Measurements from ENCODE around the gene CEP126. TPM values are rescaled to one million over a fixed set of nuclear protein-coding genes. Genes with fewer than 3 reads are reported as not detected.
A peak's percentile ranks its signal among the peaks of the same experiment; 100 is the strongest.

The CEP126 gene
- total RNA-seq, 4 donors from 2014 or later: 0.45 to 3.8 (median 1.6) TPM

DNA sequence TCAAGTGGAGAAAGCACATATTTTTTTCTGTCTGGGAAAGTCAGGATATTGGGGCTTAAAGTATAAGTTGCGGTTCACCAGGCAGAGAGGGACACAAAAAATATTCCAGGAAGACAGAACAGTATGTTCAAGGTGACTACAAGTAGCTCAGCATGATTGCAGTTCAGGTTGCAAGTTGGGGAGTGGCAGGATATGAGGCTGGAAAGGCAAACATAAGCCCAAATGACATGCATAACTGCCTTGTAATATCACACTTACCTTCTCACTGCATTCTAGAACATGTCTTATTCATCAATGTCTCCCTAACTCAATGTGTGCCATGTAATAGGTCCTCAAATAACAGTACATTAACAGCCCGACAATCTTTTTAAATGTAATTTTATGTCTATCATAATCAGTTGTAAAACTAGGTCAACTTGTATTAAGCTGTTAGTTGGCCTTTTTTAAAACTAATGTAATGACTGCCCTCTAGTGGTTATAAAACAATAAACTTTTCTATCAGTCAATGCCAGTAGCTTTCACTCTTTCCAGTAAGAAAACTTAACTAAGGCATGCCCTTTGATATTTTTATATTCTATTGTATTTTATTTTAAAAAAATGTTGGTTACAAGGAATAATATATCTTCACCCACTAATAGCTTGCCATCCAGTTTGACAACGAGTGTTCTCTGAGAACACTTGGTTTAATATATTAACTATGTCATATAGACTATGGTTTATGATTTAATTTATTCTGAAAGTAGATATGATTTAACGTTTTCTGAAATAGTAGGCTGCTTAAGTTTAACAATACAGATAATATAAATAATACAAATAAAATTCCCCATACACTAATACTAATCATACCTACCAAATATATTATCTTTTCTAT is 93.0 kb downstream of the CEP126 start:
- intact Hi-C loops (cut with DNase I): no loop called here
- peaks cover 0 to 4% (median 0%) of the 10 kb centered on the region in 4 donors for H3K27me3 ChIP-seq
- H3K4me3 ChIP-seq: no peak overlapping the region
- TF ChIP-seq POLR2A (IDR thresholded peaks at IDR 0.05): no peak
- TF ChIP-seq, protein P1, sequence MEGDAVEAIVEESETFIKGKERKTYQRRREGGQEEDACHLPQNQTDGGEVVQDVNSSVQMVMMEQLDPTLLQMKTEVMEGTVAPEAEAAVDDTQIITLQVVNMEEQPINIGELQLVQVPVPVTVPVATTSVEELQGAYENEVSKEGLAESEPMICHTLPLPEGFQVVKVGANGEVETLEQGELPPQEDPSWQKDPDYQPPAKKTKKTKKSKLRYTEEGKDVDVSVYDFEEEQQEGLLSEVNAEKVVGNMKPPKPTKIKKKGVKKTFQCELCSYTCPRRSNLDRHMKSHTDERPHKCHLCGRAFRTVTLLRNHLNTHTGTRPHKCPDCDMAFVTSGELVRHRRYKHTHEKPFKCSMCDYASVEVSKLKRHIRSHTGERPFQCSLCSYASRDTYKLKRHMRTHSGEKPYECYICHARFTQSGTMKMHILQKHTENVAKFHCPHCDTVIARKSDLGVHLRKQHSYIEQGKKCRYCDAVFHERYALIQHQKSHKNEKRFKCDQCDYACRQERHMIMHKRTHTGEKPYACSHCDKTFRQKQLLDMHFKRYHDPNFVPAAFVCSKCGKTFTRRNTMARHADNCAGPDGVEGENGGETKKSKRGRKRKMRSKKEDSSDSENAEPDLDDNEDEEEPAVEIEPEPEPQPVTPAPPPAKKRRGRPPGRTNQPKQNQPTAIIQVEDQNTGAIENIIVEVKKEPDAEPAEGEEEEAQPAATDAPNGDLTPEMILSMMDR (IDR thresholded peaks at IDR 0.05): peak in 5 of 6 experiments; percentile 51 to 72 (median 58)
- peaks cover 0 to 28% (median 15%) of the 10 kb centered on the region in 3 donors for H3K4me1 ChIP-seq
- 22 to 24% methylated on average over 4 of the region's 4 CpGs for WGBS, 2 donors
- H3K9me3 ChIP-seq: no peaks in the 10 kb centered on the region
- no peaks in the 10 kb centered on the region for H3K36me3 ChIP-seq
- peak overlapping the region in 3 of 4 donors; percentile 31 to 42 (median 40) for H3K27ac ChIP-seq
- no peak for DNase-seq

DNA sequence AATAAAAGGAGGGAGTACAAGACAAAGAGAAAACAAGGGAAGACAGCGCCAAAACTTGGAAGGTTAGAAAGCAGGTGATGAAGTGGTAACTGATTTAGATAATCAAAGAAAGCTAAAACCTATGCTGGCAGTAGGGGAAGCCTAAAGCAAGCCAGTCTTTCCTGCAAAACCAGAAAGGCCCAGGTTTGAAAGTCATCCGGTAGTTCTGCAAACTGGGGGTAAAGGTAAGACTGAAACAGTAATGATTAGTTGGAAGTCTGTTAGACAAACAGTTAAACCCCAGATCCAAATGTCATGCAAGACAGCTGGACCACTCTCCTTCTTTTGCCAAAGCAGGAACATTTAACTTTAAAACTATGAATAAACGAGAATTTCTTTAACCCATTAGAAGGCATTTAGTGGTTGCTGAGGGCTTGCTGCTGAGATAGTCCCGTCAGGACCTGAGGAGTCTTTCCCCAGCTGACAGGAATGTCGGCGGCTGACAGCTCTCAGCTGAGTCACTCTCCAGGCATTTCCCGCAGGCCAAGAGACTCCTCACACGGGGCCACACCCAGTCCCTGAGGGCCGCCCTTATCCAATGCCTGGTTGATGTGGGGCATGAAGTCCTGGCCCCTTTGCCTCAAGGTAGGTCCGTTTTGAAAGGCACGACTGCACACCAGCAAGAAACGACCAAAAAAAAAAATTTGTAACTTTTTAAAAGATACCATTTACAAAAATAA is 96.1 kb downstream of the CEP126 start:
- 12 to 13% methylated on average over 9 to 12 of the region's 12 CpGs for WGBS, 2 donors
- intact Hi-C loops (cut with DNase I): loop anchor here (10.0 kb wide), 1 partner anchor 146 kb away; no protein-coding TSS in a partner anchor

DNA sequence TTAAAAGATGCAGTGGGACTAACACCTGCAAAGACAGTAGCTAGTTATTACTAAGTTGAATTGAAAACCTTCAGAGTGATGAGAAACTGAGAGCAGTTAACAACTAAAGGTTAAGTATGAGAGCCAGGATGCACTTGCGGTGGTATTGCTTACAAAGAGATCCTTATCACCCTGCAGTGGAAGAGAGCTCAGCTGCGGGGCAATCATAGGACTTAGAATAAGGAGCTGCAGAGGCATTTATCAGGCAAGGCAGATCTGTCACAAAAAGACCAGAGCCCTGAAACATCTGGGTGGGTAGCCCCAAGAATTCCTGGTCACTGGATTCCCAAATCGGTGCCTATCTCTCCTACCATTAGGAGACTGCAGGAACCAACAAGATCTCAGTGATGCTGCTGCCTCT is 98.1 kb downstream of the CEP126 start:
- H3K36me3 ChIP-seq: no peaks in the 10 kb centered on the region
- H3K4me3 ChIP-seq: no peak overlapping the region
- TF ChIP-seq, protein P1 (IDR thresholded peaks at IDR 0.05): no peak
- no peak for TF ChIP-seq POLR2A (IDR thresholded peaks at IDR 0.05)
- peaks cover 0 to 4% (median 0%) of the 10 kb centered on the region in 4 donors for H3K27me3 ChIP-seq
- H3K9me3 ChIP-seq: no peaks in the 10 kb centered on the region
- no peak overlapping the region for H3K27ac ChIP-seq
- intact Hi-C loops (cut with DNase I): loop anchor here (10.0 kb wide), 1 partner anchor 148 kb away; no protein-coding TSS in a partner anchor
- DNase-seq: no peak
- WGBS, 2 donors: 71 to 87% methylated on average over 2 to 3 of the region's 3 CpGs
- peaks cover 0 to 22% (median 15%) of the 10 kb centered on the region in 3 donors for H3K4me1 ChIP-seq

More for the DNA sequence above, 96.1 kb downstream of the CEP126 start:
- H3K4me3 ChIP-seq: peak overlapping the region in 1 of 4 donors; percentile 4
- no peaks in the 10 kb centered on the region for H3K9me3 ChIP-seq
- H3K36me3 ChIP-seq: no peaks in the 10 kb centered on the region
- peaks cover 0 to 28% (median 15%) of the 10 kb centered on the region in 3 donors for H3K4me1 ChIP-seq
- TF ChIP-seq, protein P1 (IDR thresholded peaks at IDR 0.05): no peak
- TF ChIP-seq POLR2A (IDR thresholded peaks at IDR 0.05): no peak
- no peak for DNase-seq
- peaks cover 0 to 4% (median 0%) of the 10 kb centered on the region in 4 donors for H3K27me3 ChIP-seq
- peak overlapping the region in 2 of 4 donors; percentile 16 to 18 for H3K27ac ChIP-seq

DNA sequence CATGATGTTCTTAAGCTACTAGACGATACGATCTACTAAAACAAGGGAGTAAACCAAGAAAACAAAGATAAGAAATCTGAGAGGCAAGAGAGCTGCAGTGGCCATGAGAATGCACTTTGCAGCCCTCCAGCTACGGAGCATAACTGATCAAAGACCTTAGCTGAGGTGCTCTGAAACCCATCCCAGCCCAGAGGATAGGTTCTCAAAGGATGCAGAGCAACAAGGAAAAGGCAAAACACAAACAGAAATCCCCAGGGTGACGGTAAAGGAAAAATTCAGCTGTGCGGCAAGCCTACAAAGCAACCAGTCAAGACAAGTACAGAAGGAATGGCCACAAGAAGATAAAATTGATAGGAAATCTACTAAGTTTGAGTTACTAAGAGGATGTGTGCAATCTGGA is 99.9 kb downstream of the CEP126 start:
- intact Hi-C loops (cut with DNase I): loop anchor here (10.0 kb wide), 1 partner anchor 150 kb away; no protein-coding TSS in a partner anchor
- 72 to 86% methylated on average over 5 of the region's 5 CpGs for WGBS, 2 donors

More for the DNA sequence above, 99.9 kb downstream of the CEP126 start:
- H3K4me3 ChIP-seq: no peak overlapping the region
- no peak for DNase-seq
- H3K4me1 ChIP-seq: peaks cover 0 to 20% (median 15%) of the 10 kb centered on the region in 3 donors
- no peak for TF ChIP-seq POLR2A (IDR thresholded peaks at IDR 0.05)
- TF ChIP-seq, protein P1 (IDR thresholded peaks at IDR 0.05): no peak
- H3K27ac ChIP-seq: no peak overlapping the region
- H3K9me3 ChIP-seq: no peaks in the 10 kb centered on the region
- no peaks in the 10 kb centered on the region for H3K36me3 ChIP-seq
- H3K27me3 ChIP-seq: peaks cover 0 to 4% (median 0%) of the 10 kb centered on the region in 4 donors
